GM18867 (cell line): Measurements from ENCODE around the gene ITPRID2.
A peak's percentile ranks its signal among the peaks of the same experiment; 100 is the strongest.

Source experiments
- ATAC-seq: cut with Tn5 transposase; IDR thresholded peaks from one replicate; pipeline ENCODE4 v1.9.1; 2021; ENCODE audit warnings: mild to moderate bottlenecking, moderate library complexity; ENCODE audit not compliant: unreplicated experiment

ITPRID2 gene

DNA sequence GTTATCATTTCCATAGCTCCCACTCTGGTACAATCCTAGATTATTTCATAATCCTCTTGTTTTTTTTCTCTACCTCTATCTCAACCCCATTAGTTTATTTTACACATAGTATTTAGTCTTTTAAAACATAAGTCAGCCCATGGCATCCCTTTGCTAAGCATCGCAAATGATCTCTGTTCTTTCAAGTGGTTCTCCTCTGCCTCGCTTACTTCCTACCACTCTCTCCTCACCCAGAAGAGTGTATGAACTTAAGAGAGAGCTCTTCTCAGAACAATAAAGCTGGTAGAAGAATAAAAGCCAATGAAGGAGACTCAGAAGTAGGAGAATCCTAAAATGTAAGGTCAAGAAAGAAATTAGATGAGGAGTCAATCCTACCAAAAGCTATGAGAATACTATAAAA, 12.2 kb upstream of the ITPRID2 start:
- ATAC-seq, result no peak

DNA sequence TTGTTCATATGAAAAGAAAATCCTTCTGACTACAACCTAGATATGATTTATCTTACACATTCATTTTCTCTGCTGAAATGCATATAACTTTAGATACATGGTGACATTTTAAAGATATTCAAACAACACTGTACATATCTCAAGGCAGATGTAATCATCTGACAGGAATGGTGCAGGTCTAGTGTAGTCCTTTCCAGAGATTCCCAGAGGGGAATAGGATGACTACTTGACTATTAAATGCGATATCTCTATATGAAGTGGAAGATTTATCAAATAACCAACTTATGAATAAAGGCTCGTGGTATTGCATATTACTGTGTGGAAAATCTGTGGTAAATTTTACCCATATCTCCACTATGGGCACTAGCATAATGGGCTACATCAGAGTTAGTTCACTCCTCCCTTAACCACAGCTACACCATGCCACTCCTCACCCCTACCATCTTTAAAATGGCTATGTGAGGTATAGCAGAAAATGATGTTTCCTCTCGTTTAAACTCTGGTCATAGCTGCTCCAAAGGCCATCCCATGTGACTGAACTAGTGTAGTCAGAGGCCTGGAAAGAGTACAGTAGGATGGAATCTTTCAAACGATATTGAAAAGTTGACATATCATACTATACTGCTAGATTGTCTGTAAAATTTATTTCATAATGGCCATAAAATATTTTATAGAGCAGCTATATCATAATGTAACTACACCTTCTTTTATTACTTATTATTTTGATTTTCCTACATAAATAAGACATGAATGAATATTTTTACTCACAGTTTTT, 9.1 kb upstream of the ITPRID2 start:
- no peak for ATAC-seq

DNA sequence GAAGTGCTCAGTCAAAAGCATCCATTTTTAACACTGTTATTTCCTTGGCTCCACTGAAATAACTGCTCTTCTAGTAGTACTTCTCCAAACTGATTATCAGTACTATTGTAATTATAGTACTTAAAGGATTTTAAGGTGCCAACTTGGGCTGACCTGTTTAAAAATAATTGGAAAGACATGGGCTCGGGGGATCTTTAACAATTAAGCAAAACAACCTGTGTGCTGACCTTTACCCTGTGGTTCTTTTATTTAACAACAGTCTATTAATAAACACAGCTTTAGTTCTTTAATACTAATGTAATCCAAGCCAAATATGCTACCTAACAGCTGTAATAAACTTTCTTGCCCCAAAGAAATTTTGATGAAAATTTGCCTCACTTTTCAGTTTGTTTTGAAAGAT, 6.9 kb upstream of the ITPRID2 start:
- ATAC-seq, result no peak

- no peak for ATAC-seq
Observed at GRCh38 chr2:181885096-181885495, 6.4 kb upstream of the ITPRID2 start.

- no peak for ATAC-seq
Observed at GRCh38 chr2:181886192-181886591, 5.3 kb upstream of the ITPRID2 start.

- ATAC-seq, result no peak
Observed at GRCh38 chr2:181887045-181887444, 4.5 kb upstream of the ITPRID2 start.

DNA sequence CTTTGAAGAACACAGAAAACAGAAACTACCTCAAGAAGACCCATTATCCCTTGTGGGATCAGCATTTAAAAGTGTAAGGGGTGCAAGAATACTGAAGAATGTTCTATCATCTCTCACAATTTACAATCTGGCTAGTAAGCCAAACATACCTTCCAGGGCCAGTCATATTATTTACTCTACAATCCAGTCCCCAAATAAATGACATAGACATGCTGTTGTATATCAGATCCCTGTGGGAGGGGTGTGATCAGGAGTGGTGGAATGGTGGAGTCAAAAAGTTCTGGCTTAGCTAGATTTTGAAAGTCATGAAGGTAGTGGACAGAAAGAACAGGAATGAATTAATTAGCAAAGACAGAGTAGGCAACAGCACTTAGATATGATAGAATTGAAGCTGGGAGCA, 1.8 kb upstream of the ITPRID2 start:
- no peak for ATAC-seq

GRCh38 chr2:181890271-181890670, 1.3 kb upstream of the ITPRID2 start:
- ATAC-seq, result no peak

- ATAC-seq, result peak; percentile 58
Observed at GRCh38 chr2:181891966-181892798, 652 bp downstream of the ITPRID2 start.

- ATAC-seq, result no peak
Observed at GRCh38 chr2:181892799-181893435, 1.4 kb downstream of the ITPRID2 start.

DNA sequence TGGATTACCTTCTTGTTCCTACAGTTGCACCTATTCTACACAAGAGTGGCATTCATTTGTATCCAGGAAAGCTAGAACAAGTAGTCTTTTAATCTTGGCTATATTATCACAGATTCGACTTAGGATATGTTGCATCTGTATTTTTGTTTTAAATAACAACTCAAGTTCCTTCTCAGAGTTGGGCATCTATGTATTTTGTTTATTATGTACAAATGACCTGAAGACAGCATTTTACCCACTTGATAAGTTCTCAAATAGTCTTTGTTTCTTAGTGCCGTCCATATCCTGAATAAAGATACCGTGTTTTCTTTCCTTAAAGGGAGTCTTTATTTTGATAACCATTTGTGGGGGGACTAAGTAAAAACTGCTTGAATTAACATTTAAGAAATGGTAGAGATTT, 2.9 kb downstream of the ITPRID2 start:
- ATAC-seq, result no peak

- ATAC-seq, result no peak
Observed at GRCh38 chr2:181895818-181896217, 4.3 kb downstream of the ITPRID2 start.

GRCh38 chr2:181896286-181896685, 4.8 kb downstream of the ITPRID2 start:
- no peak for ATAC-seq

- no peak for ATAC-seq
Observed at GRCh38 chr2:181900007-181900651, 8.6 kb downstream of the ITPRID2 start.

- ATAC-seq, result no peak
Observed at GRCh38 chr2:181902625-181903024, 11.1 kb downstream of the ITPRID2 start.

GRCh38 chr2:181904022-181904632, 12.6 kb downstream of the ITPRID2 start:
- ATAC-seq, result no peak

DNA sequence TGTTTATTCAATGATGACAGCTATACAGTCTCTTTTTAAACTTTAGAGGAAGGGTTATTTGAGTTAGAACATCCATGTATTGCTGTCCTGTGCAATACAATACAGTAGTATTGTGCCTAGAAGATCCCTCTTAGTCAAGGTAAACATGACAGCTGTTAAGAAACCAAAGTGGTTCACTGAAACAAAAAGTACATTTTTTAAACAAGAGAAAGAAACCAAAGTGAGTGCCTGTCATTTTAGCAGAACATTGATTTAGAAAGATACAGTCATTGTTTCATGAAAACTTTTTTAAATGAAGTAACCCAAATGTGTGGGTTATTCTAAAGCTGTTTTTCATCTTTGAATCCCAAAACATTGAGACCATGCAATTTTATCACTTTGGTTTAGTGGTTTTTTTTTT, 15.5 kb downstream of the ITPRID2 start:
- ATAC-seq, result peak; percentile 73

DNA sequence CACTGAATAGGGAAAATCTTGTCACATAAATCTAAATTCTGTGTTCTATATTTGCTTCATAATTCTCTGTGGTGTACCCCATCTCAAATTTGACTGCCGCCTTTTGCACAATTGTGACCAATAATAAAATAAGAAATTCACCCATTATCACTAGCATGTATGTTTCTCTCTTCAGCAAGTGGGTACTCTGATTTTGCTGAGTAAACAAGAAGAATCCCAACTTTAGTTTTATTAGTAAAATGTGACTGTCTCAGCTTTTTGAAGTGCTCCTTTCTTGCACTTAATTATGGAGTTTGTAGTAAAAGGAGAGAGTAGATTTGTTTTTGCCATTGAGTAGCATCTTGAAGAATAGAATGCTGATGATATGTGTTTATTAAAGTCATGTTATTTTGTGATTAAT, 16.1 kb downstream of the ITPRID2 start:
- no peak for ATAC-seq

GRCh38 chr2:181910028-181910831, 18.7 kb downstream of the ITPRID2 start:
- ATAC-seq, result peak; percentile 46

GRCh38 chr2:181911830-181912229, 20.3 kb downstream of the ITPRID2 start:
- no peak for ATAC-seq
